HepG2 (cell line): Measurements from ENCODE around the gene ZNF507. TPM values are rescaled to one million over a fixed set of nuclear protein-coding genes. Genes with fewer than 3 reads are reported as not detected.

Experiments
- AHR ChIP-seq: IDR thresholded peaks from 2 replicates; pipeline ENCODE4 v1.6.1; 2018; ENCODE audit warnings: missing genetic modification reagents, missing compliant biosample characterization
- EEA1 ChIP-seq: sonication (generic); formaldehyde crosslinking; IDR thresholded peaks from 2 replicates; pipeline ENCODE4 v1.5.1; 2020; ENCODE audit warnings: mild to moderate bottlenecking, missing genetic modification reagents, borderline replicate concordance
- IKZF4 ChIP-seq: sonication (generic); formaldehyde crosslinking; IDR thresholded peaks from 2 replicates; pipeline ENCODE4 v1.5.1; 2020; ENCODE audit warnings: borderline replicate concordance, mild to moderate bottlenecking, low read depth, missing genetic modification reagents; ENCODE audit errors: not compliant biosample characterization
- KAT7 ChIP-seq: IDR thresholded peaks from 2 replicates; pipeline ENCODE4 v1.6.1; 2018; ENCODE audit warnings: borderline replicate concordance, missing compliant biosample characterization
- MED1 ChIP-seq: sonication (generic); formaldehyde crosslinking; IDR thresholded peaks from 2 replicates; pipeline ENCODE4 v1.4.0; 2020; ENCODE audit warnings: missing genetic modification reagents
- NFKB2 ChIP-seq: sonication (generic); formaldehyde crosslinking; IDR thresholded peaks from 2 replicates; pipeline ENCODE4 v1.4.0; 2020; ENCODE audit warnings: missing genetic modification reagents, borderline replicate concordance
- PCBP1 ChIP-seq: fragments of 200-400 bp; formaldehyde crosslinking; IDR thresholded peaks from 2 replicates; pipeline ENCODE4 v1.6.1; 2017; ENCODE audit warnings: mild to moderate bottlenecking, low read depth, low read length, borderline replicate concordance
- SATB2 ChIP-seq: sonication (generic); formaldehyde crosslinking; IDR thresholded peaks from 2 replicates; pipeline ENCODE4 v1.5.0; 2020; ENCODE audit warnings: missing genetic modification reagents
- STAT6 ChIP-seq: sonication (generic); formaldehyde crosslinking; IDR thresholded peaks from 2 replicates; pipeline ENCODE4 v1.4.0; 2020; ENCODE audit warnings: missing genetic modification reagents, mild to moderate bottlenecking, borderline replicate concordance
- TRIM24 ChIP-seq: sonication (generic); formaldehyde crosslinking; IDR thresholded peaks from 2 replicates; pipeline ENCODE4 v1.8.0; 2022; ENCODE audit warnings: mild to moderate bottlenecking, missing genetic modification reagents
- TSC22D2 ChIP-seq: sonication (generic); formaldehyde crosslinking; IDR thresholded peaks from 2 replicates; pipeline ENCODE4 v1.5.1; 2020; ENCODE audit warnings: missing genetic modification reagents, mild to moderate bottlenecking, borderline replicate concordance
- ZBTB20 ChIP-seq: sonication (generic); formaldehyde crosslinking; IDR thresholded peaks from 2 replicates; pipeline ENCODE4 v1.8.1; 2023; ENCODE audit warnings: missing genetic modification reagents, low read depth, mild to moderate bottlenecking, borderline replicate concordance
- ZBTB3 ChIP-seq: sonication (generic); formaldehyde crosslinking; IDR thresholded peaks from 2 replicates; pipeline ENCODE4 v1.4.0; 2020; ENCODE audit warnings: low read depth, mild to moderate bottlenecking, moderate library complexity, missing genetic modification reagents, borderline replicate concordance
- ZNF136 ChIP-seq: sonication (generic); formaldehyde crosslinking; IDR thresholded peaks from 2 replicates; pipeline ENCODE4 v1.8.1; 2022; ENCODE audit warnings: low read depth, mild to moderate bottlenecking, moderate library complexity, missing genetic modification reagents
- ZNF232 ChIP-seq: sonication (generic); formaldehyde crosslinking; IDR thresholded peaks from 2 replicates; pipeline ENCODE4 v1.4.0; 2020; ENCODE audit warnings: missing genetic modification reagents, borderline replicate concordance
- ZNF383 ChIP-seq: sonication (generic); formaldehyde crosslinking; IDR thresholded peaks from 2 replicates; pipeline ENCODE4 v1.4.0; 2020; ENCODE audit warnings: missing genetic modification reagents, mild to moderate bottlenecking, borderline replicate concordance
- ZNF547 ChIP-seq: sonication (generic); formaldehyde crosslinking; IDR thresholded peaks from 2 replicates; pipeline ENCODE4 v1.5.1; 2020; ENCODE audit warnings: mild to moderate bottlenecking, missing genetic modification reagents
- ZNF567 ChIP-seq: sonication (generic); formaldehyde crosslinking; IDR thresholded peaks from 2 replicates; pipeline ENCODE4 v1.8.1; 2023; ENCODE audit warnings: mild to moderate bottlenecking, missing genetic modification reagents, borderline replicate concordance
- ZNF691 ChIP-seq: sonication (generic); formaldehyde crosslinking; IDR thresholded peaks from 2 replicates; pipeline ENCODE4 v1.4.0; 2020; ENCODE audit warnings: missing genetic modification reagents, low read depth, mild to moderate bottlenecking, borderline replicate concordance
- ZNF782 ChIP-seq: sonication (generic); formaldehyde crosslinking; IDR thresholded peaks from 2 replicates; pipeline ENCODE4 v1.4.0; 2020; ENCODE audit warnings: missing genetic modification reagents, mild to moderate bottlenecking, borderline replicate concordance
- polyA plus RNA-seq, 8 experiments: library from polyadenylated mRNA; depleted of rRNA in 3 of 8; stranded (reverse) in 7 of 8; unstranded in 1 of 8; fragments of >200 nt; fragmentation: Illumina TruSeq in 4 of 8; extraction: Trizol in 4 of 8; gene quantifications; 2 replicates each; pipeline versions ENCODE4 v1.2.1 to v1.2.3, GENCODE V29; 2011 to 2016; ENCODE audit warnings: low read depth in 4 of 8, missing spikeins in 1 of 8, mixed read lengths in 1 of 8; ENCODE audit not compliant: insufficient read depth in 1 of 8
- total RNA-seq, 5 experiments: library from RNA; depleted of rRNA; stranded (reverse); fragments of >200 nt; fragmentation: Illumina TruSeq; extraction: Trizol; gene quantifications; 2 replicates each; pipeline ENCODE4 v1.2.3, GENCODE V29; 2016; ENCODE audit warnings: low read depth in 1 of 5
- TF ChIP-seq, protein P1 (sequence below): sonication (generic); formaldehyde crosslinking; IDR thresholded peaks from 2 replicates; pipeline ENCODE4 v1.4.0; 2020; ENCODE audit warnings: missing genetic modification reagents
- TF ChIP-seq, protein P2 (sequence below): sonication (generic); formaldehyde crosslinking; IDR thresholded peaks from 2 replicates; pipeline ENCODE4 v1.4.0; 2020; ENCODE audit warnings: mild to moderate bottlenecking, missing genetic modification reagents

The ZNF507 gene
- total and polyA plus RNA-seq, 2 of the 13 experiments (the other 11 are each of a cell fraction or from before 2014, with no cell fraction given), result 7.3 to 10.9 TPM

GRCh38 chr19:32404933-32405430 is 59.6 kb downstream of the ZNF507 start (continued):
- TF ChIP-seq ZNF232 (CRISPR knock-in tag) (peak; percentile 13; the same call in 1 of the 2 replicates), MED1 (CRISPR knock-in tag) (no peak), ZBTB20 (CRISPR knock-in tag) (peak; percentile 38; the same call in 1 of the 2 replicates), SATB2 (CRISPR knock-in tag) (no peak; the same call in 1 of the 2 replicates), STAT6 (CRISPR knock-in tag) (0 out of 2 replicates have a peak, but pooled peaks have one; percentile 24), EEA1 (CRISPR knock-in tag) (0 out of 2 replicates have a peak, but pooled peaks have one; percentile 39), ZNF383 (no peak), ZNF567 (CRISPR knock-in tag) (0 out of 2 replicates have a peak, but pooled peaks have one; percentile 33), ZNF691 (peak; percentile 2; the same call in 1 of the 2 replicates), ZNF547 (CRISPR knock-in tag) (0 out of 2 replicates have a peak, but pooled peaks have one; percentile 70), TRIM24 (no peak), AHR (CRISPR knock-in tag) (no peak; the same call in 1 of the 2 replicates), ZNF136 (CRISPR knock-in tag) (peak; percentile 69; the same call in 1 of the 2 replicates), TSC22D2 (no peak), PCBP1 (0 out of 2 replicates have a peak, but pooled peaks have one; percentile 63), ZNF782 (CRISPR knock-in tag) (peak; percentile 49; the same call in 1 of the 2 replicates), NFKB2 (CRISPR knock-in tag) (0 out of 2 replicates have a peak, but pooled peaks have one; percentile 6), KAT7 (peak; percentile 17; the same call in 1 of the 2 replicates), ZBTB3 (CRISPR knock-in tag) (no peak), IKZF4 (CRISPR knock-in tag) (peak; percentile 63)
- TF ChIP-seq, protein P1, sequence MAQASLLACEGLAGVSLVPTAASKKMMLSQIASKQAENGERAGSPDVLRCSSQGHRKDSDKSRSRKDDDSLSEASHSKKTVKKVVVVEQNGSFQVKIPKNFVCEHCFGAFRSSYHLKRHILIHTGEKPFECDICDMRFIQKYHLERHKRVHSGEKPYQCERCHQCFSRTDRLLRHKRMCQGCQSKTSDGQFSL, result 0 out of 2 replicates have a peak, but pooled peaks have one; percentile 22
- TF ChIP-seq, protein P2, sequence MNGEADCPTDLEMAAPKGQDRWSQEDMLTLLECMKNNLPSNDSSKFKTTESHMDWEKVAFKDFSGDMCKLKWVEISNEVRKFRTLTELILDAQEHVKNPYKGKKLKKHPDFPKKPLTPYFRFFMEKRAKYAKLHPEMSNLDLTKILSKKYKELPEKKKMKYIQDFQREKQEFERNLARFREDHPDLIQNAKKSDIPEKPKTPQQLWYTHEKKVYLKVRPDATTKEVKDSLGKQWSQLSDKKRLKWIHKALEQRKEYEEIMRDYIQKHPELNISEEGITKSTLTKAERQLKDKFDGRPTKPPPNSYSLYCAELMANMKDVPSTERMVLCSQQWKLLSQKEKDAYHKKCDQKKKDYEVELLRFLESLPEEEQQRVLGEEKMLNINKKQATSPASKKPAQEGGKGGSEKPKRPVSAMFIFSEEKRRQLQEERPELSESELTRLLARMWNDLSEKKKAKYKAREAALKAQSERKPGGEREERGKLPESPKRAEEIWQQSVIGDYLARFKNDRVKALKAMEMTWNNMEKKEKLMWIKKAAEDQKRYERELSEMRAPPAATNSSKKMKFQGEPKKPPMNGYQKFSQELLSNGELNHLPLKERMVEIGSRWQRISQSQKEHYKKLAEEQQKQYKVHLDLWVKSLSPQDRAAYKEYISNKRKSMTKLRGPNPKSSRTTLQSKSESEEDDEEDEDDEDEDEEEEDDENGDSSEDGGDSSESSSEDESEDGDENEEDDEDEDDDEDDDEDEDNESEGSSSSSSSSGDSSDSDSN (CRISPR knock-in tag), result peak; percentile 89; the same call in 1 of the 2 replicates
